HEK293 (cell line): ENCODE data around the gene MAML3.

ENCODE experiments used
- CTCF ChIA-PET: fragments of 350-600 bp; formaldehyde crosslinking; extraction: SDS; loops from one replicate; lab custom pipeline; 2021; ENCODE audit warnings: antibody characterized with exemption; lab: Yijun Ruan, JAX
- POLR2A ChIA-PET: fragments of 300-600 bp; formaldehyde crosslinking; extraction: SDS; loops from one replicate; lab custom pipeline; 2020; ENCODE audit warnings: antibody characterized with exemption, inconsistent platforms; lab: Yijun Ruan, JAX
- H3K27ac ChIP-seq: fragments of 200-500 bp; sonication (Bioruptor generic); 2 replicates; pipeline ENCODE4 v1.5.1; 2014; ENCODE audit warnings: low read depth, low read length, control low read depth, inconsistent platforms; ENCODE audit errors: extremely low read depth
- H3K36me3 ChIP-seq, 2 experiments: fragments of 200-500 bp in 1 of 2; sonication (Bioruptor generic) in 1 of 2; 1 replicate in 1 of 2; 2 replicates in 1 of 2; pipeline ENCODE4 v1.5.1; 2014 to 2017; ENCODE audit warnings: inconsistent platforms in 2 of 2, low read length in 2 of 2; ENCODE audit not compliant: control insufficient read depth in 2 of 2, insufficient read depth in 1 of 2
- H3K4me1 ChIP-seq: fragments of 200-500 bp; sonication (Bioruptor generic); 2 replicates; pipeline ENCODE4 v1.5.1; 2014; ENCODE audit warnings: mild to moderate bottlenecking, low read length, inconsistent platforms; ENCODE audit not compliant: control insufficient read depth, insufficient read depth
- H3K4me3 ChIP-seq: 2 replicates; pipeline ENCODE4 v1.5.1; 2011; ENCODE audit warnings: low read depth, mild to moderate bottlenecking, control low read depth, low read length, moderate library complexity
- H3K9me3 ChIP-seq: fragments of 200-500 bp; sonication (Bioruptor generic); 2 replicates; pipeline ENCODE4 v1.5.1; 2014; ENCODE audit warnings: low read depth, low read length, inconsistent platforms; ENCODE audit not compliant: control insufficient read depth, insufficient read depth
- GLI2 ChIP-seq: fragments of 450-650 bp; formaldehyde crosslinking; IDR thresholded peaks from 2 replicates; pipeline ENCODE4; 2017; ENCODE audit warnings: missing biosample characterization, missing genetic modification characterization, low read depth, borderline replicate concordance
- HOXC10 ChIP-seq: sonication (generic); formaldehyde crosslinking; IDR thresholded peaks from 2 replicates; pipeline ENCODE4 v1.8.1; 2023; ENCODE audit warnings: mild to moderate bottlenecking, missing genetic modification reagents
- MYNN ChIP-seq: fragments of 450-650 bp; formaldehyde crosslinking; IDR thresholded peaks from 2 replicates; pipeline ENCODE4 v1.5.1; 2016; ENCODE audit warnings: missing biosample characterization, missing genetic modification characterization, borderline replicate concordance
- MZF1 ChIP-seq: fragments of 450-650 bp; formaldehyde crosslinking; IDR thresholded peaks from 2 replicates; pipeline ENCODE4 v1.5.1; 2017; ENCODE audit warnings: missing biosample characterization, missing genetic modification characterization, borderline replicate concordance
- PATZ1 ChIP-seq: fragments of 450-650 bp; formaldehyde crosslinking; IDR thresholded peaks from 2 replicates; pipeline ENCODE4 v1.5.1; 2016; ENCODE audit warnings: missing biosample characterization, missing genetic modification characterization
- RBAK ChIP-seq: fragments of 450-650 bp; formaldehyde crosslinking; IDR thresholded peaks from 2 replicates; pipeline ENCODE4 v1.5.1; 2016; ENCODE audit warnings: missing biosample characterization, missing genetic modification characterization
- SCRT1 ChIP-seq: fragments of 450-650 bp; formaldehyde crosslinking; IDR thresholded peaks from 2 replicates; pipeline ENCODE4 v1.5.1; 2016; ENCODE audit warnings: missing biosample characterization, missing genetic modification characterization, borderline replicate concordance
- SP2 ChIP-seq: fragments of 450-650 bp; formaldehyde crosslinking; IDR thresholded peaks from 2 replicates; pipeline ENCODE4 v1.5.1; 2016; ENCODE audit warnings: missing biosample characterization, missing genetic modification characterization
- SP3 ChIP-seq: fragments of 450-650 bp; formaldehyde crosslinking; IDR thresholded peaks from 2 replicates; pipeline ENCODE4 v1.5.1; 2016; ENCODE audit warnings: missing biosample characterization, missing genetic modification characterization
- TRIM28 ChIP-seq: IDR thresholded peaks from 2 replicates; pipeline ENCODE4 v1.6.1; 2011; ENCODE audit warnings: low read length, control low read depth, borderline replicate concordance
- ZNF133 ChIP-seq: fragments of 450-650 bp; formaldehyde crosslinking; IDR thresholded peaks from 2 replicates; pipeline ENCODE4 v1.5.1; 2016; ENCODE audit warnings: missing biosample characterization, missing genetic modification characterization
- ZNF18 ChIP-seq: fragments of 450-650 bp; formaldehyde crosslinking; IDR thresholded peaks from 2 replicates; pipeline ENCODE4 v1.5.1; 2016; ENCODE audit warnings: missing biosample characterization, missing genetic modification characterization
- ZNF266 ChIP-seq: fragments of 450-650 bp; formaldehyde crosslinking; IDR thresholded peaks from 2 replicates; pipeline ENCODE4 v1.5.1; 2016; ENCODE audit warnings: missing biosample characterization, missing genetic modification characterization, low read depth
- ZNF335 ChIP-seq: fragments of 450-650 bp; formaldehyde crosslinking; conservative IDR thresholded peaks from 2 replicates; pipeline ENCODE4 v1.5.1; 2016; ENCODE audit warnings: missing biosample characterization, missing genetic modification characterization
- ZNF391 ChIP-seq: fragments of 450-650 bp; formaldehyde crosslinking; IDR thresholded peaks from 2 replicates; pipeline ENCODE4 v1.5.1; 2016; ENCODE audit warnings: low read depth, missing biosample characterization, missing genetic modification characterization, borderline replicate concordance
- ZNF394 ChIP-seq: fragments of 450-650 bp; formaldehyde crosslinking; IDR thresholded peaks from 2 replicates; pipeline ENCODE4 v1.5.1; 2016; ENCODE audit warnings: missing biosample characterization, missing genetic modification characterization, mild to moderate bottlenecking, moderate library complexity, borderline replicate concordance
- ZNF513 ChIP-seq: fragments of 450-650 bp; IDR thresholded peaks from 2 replicates; pipeline ENCODE4 v1.5.1; 2018; ENCODE audit warnings: missing biosample characterization, missing genetic modification characterization
- ZNF555 ChIP-seq: fragments of 450-650 bp; formaldehyde crosslinking; conservative IDR thresholded peaks from 2 replicates; pipeline ENCODE4 v1.5.1; 2017; ENCODE audit warnings: missing biosample characterization, mild to moderate bottlenecking, missing genetic modification characterization, inconsistent platforms
- ZNF596 ChIP-seq: fragments of 450-650 bp; IDR thresholded peaks from 2 replicates; pipeline ENCODE4 v1.5.0; 2018; ENCODE audit warnings: missing biosample characterization, mild to moderate bottlenecking, missing genetic modification characterization, moderate library complexity
- ZNF624 ChIP-seq: fragments of 450-650 bp; formaldehyde crosslinking; IDR thresholded peaks from 2 replicates; pipeline ENCODE4 v1.5.1; 2017; ENCODE audit warnings: missing biosample characterization, missing genetic modification characterization
- ZNF747 ChIP-seq: fragments of 450-650 bp; formaldehyde crosslinking; IDR thresholded peaks from 2 replicates; pipeline ENCODE4 v1.5.1; 2016; ENCODE audit warnings: missing biosample characterization, missing genetic modification characterization
- TF ChIP-seq, protein P1 (sequence below): fragments of 450-650 bp; formaldehyde crosslinking; IDR thresholded peaks from 2 replicates; pipeline ENCODE4 v1.5.1; 2017; ENCODE audit warnings: missing biosample characterization, missing genetic modification characterization
- TF ChIP-seq, protein P2 (sequence below): fragments of 450-650 bp; formaldehyde crosslinking; IDR thresholded peaks from 2 replicates; pipeline ENCODE4 v1.5.1; 2016; ENCODE audit warnings: missing biosample characterization, missing genetic modification characterization

Gene MAML3

GRCh38 chr4:140125374-140125773, 28.6 kb downstream of the MAML3 start:
- Histone ChIP-seq H3K36me3 (no peaks in the 10 kb centered on the region), H3K4me3 (no peak overlapping the region), H3K9me3 (no peaks in the 10 kb centered on the region), H3K27ac (no peak overlapping the region), H3K4me1 (no peaks in the 10 kb centered on the region)
- TF ChIP-seq ZNF596 (tag by site-specific recombination) (no peak), ZNF624 (tag by site-specific recombination) (no peak), ZNF266 (tag by site-specific recombination) (no peak), SP2 (no peak), RBAK (tag by site-specific recombination) (no peak), ZNF18 (tag by site-specific recombination) (no peak), SCRT1 (tag by site-specific recombination) (no peak), HOXC10 (CRISPR knock-in tag) (no peak), PATZ1 (tag by site-specific recombination) (no peak), ZNF747 (tag by site-specific recombination) (no peak), GLI2 (tag by site-specific recombination) (no peak), ZNF133 (tag by site-specific recombination) (no peak), ZNF394 (tag by site-specific recombination) (no peak)
- ChIA-PET POLR2A (no interaction called here), CTCF (interaction anchor here (0.5 to 0.8 kb wide), 2 partner anchors 156 to 1831 kb away, joined by 3 read pairs; no protein-coding TSS in a partner anchor)

GRCh38 chr4:140123666-140124377, 30.2 kb downstream of the MAML3 start:
- no peaks in the 10 kb centered on the region for H3K4me1 ChIP-seq
- H3K27ac ChIP-seq, result no peak overlapping the region
- H3K36me3 ChIP-seq, result no peaks in the 10 kb centered on the region
- no peak for TF ChIP-seq ZNF391 (tag by site-specific recombination)
- ChIA-PET POLR2A (no interaction called here), CTCF (interaction anchor here (1.0 kb wide), 1 partner anchor 236 kb away, joined by 3 read pairs; no protein-coding TSS in a partner anchor)
- H3K4me3 ChIP-seq, result no peak overlapping the region
- no peaks in the 10 kb centered on the region for H3K9me3 ChIP-seq

DNA sequence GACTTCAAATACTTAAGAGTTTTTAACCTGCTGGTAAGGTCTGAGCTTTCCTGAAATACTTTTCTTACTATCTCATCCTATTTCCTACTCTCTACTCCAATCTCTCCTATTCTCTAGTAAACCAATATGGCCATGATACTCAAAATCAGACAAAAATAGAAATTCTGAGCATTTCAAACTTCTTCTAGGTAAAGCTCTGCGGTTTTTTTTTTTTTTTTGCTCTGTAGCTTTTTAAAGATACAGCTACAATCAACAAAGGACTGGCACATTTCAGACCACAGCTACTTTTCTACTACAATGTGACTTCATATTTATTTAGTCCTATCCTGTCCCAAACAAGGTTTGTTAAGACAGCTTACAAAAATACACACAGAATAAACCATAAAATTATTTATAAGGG, 31.1 kb downstream of the MAML3 start:
- no peak overlapping the region for H3K27ac ChIP-seq
- no peaks in the 10 kb centered on the region for H3K9me3 ChIP-seq
- H3K36me3 ChIP-seq, result no peaks in the 10 kb centered on the region
- H3K4me3 ChIP-seq, result no peak overlapping the region
- ChIA-PET CTCF (interaction anchor here (0.6 kb wide), 1 partner anchor 384 kb away, joined by 3 read pairs; no protein-coding TSS in a partner anchor), POLR2A (no interaction called here)
- H3K4me1 ChIP-seq, result no peaks in the 10 kb centered on the region
- TF ChIP-seq ZNF513 (no peak), SP3 (tag by site-specific recombination) (no peak), ZNF335 (tag by site-specific recombination) (no peak), MZF1 (no peak), MYNN (tag by site-specific recombination) (no peak), TRIM28 (no peak), GLI2 (tag by site-specific recombination) (no peak), ZNF555 (tag by site-specific recombination) (no peak)
- TF ChIP-seq, protein P1, sequence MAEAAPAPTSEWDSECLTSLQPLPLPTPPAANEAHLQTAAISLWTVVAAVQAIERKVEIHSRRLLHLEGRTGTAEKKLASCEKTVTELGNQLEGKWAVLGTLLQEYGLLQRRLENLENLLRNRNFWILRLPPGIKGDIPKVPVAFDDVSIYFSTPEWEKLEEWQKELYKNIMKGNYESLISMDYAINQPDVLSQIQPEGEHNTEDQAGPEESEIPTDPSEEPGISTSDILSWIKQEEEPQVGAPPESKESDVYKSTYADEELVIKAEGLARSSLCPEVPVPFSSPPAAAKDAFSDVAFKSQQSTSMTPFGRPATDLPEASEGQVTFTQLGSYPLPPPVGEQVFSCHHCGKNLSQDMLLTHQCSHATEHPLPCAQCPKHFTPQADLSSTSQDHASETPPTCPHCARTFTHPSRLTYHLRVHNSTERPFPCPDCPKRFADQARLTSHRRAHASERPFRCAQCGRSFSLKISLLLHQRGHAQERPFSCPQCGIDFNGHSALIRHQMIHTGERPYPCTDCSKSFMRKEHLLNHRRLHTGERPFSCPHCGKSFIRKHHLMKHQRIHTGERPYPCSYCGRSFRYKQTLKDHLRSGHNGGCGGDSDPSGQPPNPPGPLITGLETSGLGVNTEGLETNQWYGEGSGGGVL, result no peak
- TF ChIP-seq, protein P2, sequence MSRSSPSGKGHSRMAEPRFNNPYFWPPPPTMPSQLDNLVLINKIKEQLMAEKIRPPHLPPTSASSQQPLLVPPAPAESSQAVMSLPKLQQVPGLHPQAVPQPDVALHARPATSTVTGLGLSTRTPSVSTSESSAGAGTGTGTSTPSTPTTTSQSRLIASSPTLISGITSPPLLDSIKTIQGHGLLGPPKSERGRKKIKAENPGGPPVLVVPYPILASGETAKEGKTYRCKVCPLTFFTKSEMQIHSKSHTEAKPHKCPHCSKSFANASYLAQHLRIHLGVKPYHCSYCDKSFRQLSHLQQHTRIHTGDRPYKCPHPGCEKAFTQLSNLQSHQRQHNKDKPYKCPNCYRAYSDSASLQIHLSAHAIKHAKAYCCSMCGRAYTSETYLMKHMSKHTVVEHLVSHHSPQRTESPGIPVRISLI (tag by site-specific recombination), result no peak
